HG02642 (cell line): ENCODE data around the gene TNFRSF9.
"Not testable (repeated sequence)": the region's sequence is repeated elsewhere in the genome, so short reads cannot be mapped to it uniquely, and the experiment has no call there.

Experiments
- ATAC-seq: cut with Tn5 transposase; IDR thresholded peaks from one replicate; pipeline ENCODE4 v1.9.1; 2021; ENCODE audit warnings: mild to moderate bottlenecking; ENCODE audit not compliant: unreplicated experiment, poor library complexity

The TNFRSF9 gene

GRCh38 chr1:7922301-7922700 is 18.3 kb downstream of the TNFRSF9 start:
- ATAC-seq = no peak

DNA sequence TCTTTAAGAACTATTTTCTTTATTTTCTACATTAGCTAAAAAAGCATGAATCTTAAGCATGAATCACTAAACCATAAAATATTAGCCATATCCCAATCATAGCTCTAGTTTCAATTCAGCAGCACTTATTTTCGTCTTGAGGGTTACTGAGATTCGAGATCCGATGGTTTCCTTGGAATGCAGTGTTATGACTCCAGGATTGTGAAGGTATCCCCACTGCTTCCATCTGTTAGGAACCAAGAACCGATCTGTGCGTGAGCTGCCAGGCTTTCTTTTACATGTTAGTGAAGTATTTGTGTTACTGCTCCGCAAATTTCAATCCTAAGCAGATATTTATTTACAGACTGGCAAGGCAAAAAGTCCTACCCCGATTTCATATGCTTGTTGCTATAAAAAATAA is 18.8 kb downstream of the TNFRSF9 start:
- no peak for ATAC-seq

GRCh38 chr1:7919880-7920279 is 20.8 kb downstream of the TNFRSF9 start:
- no peak for ATAC-seq

DNA sequence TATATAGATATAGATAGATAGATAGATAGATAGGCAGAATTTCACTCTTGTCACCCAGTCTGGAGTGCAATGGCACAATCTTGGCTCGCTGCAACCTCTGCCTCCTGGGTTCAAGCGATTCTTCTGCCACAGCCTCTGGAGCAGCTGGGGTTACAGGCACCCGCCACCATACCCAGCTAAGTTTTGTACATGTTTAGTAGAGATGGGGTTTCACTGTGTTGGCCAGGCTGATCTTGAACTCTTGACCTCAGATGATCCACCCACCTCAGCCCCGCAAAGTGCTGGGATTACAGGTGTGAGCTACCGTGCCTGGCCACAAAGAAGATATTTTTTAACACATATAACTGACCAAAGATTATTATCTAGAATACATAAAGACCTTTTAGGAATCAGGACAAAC is 22.7 kb downstream of the TNFRSF9 start:
- ATAC-seq = not testable (repeated sequence)

DNA sequence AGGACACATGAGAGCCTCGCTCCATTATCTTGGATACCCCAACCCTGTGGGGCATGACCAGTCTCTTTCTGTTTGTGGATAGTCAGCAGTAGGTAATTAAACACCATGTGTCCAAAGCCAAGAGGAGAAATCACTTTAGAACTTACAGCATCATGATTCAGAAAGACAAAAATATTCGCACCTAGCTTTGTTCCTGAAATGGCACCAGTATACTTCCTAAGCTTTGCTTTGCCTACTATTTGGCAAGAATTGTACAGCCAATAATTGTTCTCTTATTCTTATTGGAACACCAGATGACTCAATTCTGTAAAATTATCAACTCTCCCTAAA is 24.2 kb downstream of the TNFRSF9 start:
- ATAC-seq = no peak

GRCh38 chr1:7915826-7916500 is 24.7 kb downstream of the TNFRSF9 start:
- no peak for ATAC-seq

- no peak for ATAC-seq
These were observed 27.7 kb downstream of the TNFRSF9 start for GRCh38 chr1:7912743-7913557.

- no peak for ATAC-seq
These were observed 28.5 kb downstream of the TNFRSF9 start for GRCh38 chr1:7912145-7912544.

GRCh38 chr1:7905262-7905661 is 35.4 kb downstream of the TNFRSF9 start:
- no peak for ATAC-seq

- ATAC-seq = no peak
These were observed 38.1 kb downstream of the TNFRSF9 start for GRCh38 chr1:7902478-7903085.

- no peak for ATAC-seq
These were observed 40.9 kb downstream of the TNFRSF9 start for GRCh38 chr1:7899741-7900140.

DNA sequence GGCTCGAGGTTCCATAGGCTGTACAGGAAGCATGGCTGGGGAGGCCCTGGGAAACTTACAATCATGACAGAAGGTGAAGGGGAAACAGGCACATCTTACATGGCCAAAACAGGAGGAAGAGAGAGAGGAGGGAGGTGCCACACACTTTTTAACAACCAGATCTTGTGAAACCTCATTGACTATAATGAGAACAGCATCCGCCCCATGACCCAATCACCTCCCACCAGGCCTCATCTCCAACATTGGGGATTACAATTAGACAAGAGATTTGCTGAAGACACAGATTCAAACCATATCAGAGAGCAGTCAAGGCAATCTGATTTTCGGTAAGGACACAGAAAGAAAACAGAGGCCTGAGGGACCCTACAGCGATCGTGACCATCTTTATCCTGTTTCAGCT is 41.7 kb downstream of the TNFRSF9 start:
- ATAC-seq = no peak

DNA sequence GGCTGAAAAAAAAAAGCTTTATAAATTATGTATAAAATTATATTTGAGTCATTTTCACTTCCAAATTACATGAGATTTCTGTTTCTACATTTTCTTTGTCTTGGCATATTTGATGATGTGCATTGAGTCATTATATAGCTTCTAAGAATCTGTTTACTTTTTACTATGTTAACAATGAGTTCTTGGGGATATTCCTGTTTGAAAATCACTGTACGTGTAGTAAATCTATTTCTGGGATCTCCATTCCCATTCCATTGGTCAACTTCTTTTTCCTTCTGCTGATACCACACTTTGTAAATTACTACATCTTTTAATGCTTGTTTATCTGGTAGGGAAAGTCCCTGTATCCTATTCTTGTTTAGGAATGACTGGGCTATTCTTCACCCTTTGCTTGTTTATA is 43.6 kb downstream of the TNFRSF9 start:
- no peak for ATAC-seq

DNA sequence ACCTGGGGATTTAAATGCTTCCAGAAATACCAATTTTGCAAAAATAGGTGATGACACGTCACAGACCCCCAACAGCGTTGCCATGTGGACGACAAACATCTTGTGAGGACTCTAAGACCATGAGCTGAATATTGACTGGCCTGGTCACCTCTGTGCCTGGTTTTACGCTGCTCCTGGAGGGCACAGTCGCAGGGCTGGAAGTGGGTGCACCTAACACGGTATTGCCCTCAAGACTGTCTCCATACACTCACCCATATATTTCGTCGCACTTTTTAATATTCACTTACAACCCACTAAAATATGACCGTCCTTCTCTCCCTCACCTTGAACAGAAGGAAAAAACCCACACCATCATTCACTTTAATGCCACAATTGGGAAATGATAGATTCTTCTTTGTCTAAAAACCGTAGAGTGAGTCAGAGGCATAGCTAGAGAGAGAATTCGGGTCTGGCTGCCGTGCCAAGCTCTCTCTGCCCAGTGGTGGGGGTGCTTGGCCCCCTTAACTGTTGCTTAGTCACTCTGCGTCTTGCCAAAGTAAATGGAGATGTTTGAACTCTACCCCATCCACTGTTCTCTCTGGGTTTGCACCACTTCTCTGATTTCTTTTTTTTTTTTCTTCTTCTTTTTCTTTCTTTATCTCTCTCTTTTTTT is 47.0 kb downstream of the TNFRSF9 start:
- no peak for ATAC-seq

DNA sequence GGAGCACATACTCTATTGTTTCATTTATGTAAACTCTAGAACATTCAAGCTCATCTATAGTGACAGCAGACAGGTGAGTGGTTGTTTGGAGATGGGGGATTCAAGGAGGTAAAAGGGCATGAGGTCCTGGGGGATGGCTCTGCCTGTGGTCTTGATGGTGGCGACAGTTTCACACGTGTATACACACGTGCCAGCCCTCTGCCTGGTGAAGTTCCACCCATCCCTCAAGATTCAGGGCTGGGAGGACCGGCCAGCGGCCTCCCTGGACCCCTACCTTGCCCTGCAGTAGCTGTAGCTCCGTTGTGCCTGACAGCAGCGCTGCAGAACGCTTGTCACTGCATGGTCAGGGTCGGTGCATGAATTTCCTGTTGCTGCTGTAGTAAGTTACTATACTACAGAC is 48.8 kb downstream of the TNFRSF9 start:
- no peak for ATAC-seq

DNA sequence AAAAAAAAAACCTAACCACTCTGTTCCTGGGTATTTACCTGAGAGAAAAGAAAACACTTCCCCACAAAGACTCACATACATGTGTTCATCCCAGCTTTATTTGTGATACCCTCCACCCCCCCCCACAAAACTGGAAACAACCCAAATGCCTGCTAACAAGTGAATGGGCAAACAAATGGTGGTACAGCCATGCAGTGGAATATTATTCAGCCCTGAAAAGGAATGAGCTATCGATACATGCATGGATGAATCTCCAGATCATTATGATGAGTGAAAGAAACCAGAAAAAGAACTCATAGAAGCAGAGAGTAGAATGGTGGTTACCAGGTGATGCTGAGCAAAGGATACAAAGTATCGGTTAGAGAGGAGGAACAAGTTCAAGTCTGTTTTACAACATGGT is 49.8 kb downstream of the TNFRSF9 start:
- no peak for ATAC-seq

- ATAC-seq = no peak
These were observed 52.2 kb downstream of the TNFRSF9 start for GRCh38 chr1:7888248-7889081.

DNA sequence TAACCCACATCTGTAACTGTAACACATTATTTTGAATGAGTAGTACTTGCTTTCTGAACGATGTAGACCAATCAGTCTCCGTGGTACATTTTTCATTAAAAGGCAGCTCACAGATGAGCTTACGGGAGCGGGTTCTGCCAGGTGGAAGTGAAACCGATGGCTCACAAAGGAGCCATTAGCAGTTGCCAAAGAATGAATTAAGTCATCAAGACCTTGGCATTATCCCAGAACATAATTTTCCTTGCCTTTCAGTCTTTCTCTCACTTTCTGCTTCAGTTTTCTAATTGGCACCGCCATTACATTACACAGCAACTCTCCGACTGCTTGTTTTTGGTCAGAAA is 54.3 kb downstream of the TNFRSF9 start:
- ATAC-seq = no peak

GRCh38 chr1:7885513-7886404 is 54.9 kb downstream of the TNFRSF9 start:
- no peak for ATAC-seq
